ENCODE results near the gene MFSD1.

The MFSD1 gene

GRCh38 chr3:158819282-158819681, 17.4 kb downstream of the MFSD1 start:
- ChIA-PET CTCF (no interaction called here), POLR2A (no interaction called here)
- DNase-seq (ENCODE audit: extremely low spot score) = no peak
- TF ChIP-seq ARNT (IDR thresholded peaks at IDR 0.05) (no peak), SP1 (IDR thresholded peaks at IDR 0.05) (no peak), LEF1 (IDR thresholded peaks at IDR 0.05; ENCODE audit: borderline replicate concordance) (no peak), ELF4 (IDR thresholded peaks at IDR 0.05) (no peak), NFRKB (IDR thresholded peaks at IDR 0.05) (no peak), BHLHE40 (IDR thresholded peaks at IDR 0.05; ENCODE audit: borderline replicate concordance) (no peak)

GRCh38 chr3:158820521-158820920, 18.7 kb downstream of the MFSD1 start:
- TF ChIP-seq PKNOX1 (IDR thresholded peaks at IDR 0.05) (no peak), HDGF (IDR thresholded peaks at IDR 0.05; ENCODE audit: borderline replicate concordance) (no peak), L3MBTL2 (conservative IDR thresholded peaks at IDR 0.05) (no peak), BHLHE40 (IDR thresholded peaks at IDR 0.05; ENCODE audit: borderline replicate concordance) (no peak), NFRKB (IDR thresholded peaks at IDR 0.05) (no peak), SUZ12 (IDR thresholded peaks at IDR 0.05) (no peak), FOXA1 (IDR thresholded peaks at IDR 0.05) (no peak), ELF4 (IDR thresholded peaks at IDR 0.05) (no peak), SP1 (IDR thresholded peaks at IDR 0.05) (no peak), LEF1 (IDR thresholded peaks at IDR 0.05; ENCODE audit: borderline replicate concordance) (no peak), TARDBP (IDR thresholded peaks at IDR 0.05) (no peak)
- ChIA-PET POLR2A (no interaction called here), CTCF (no interaction called here)
- no peak for DNase-seq (ENCODE audit: extremely low spot score)

GRCh38 chr3:158821847-158822246, 20.0 kb downstream of the MFSD1 start:
- TF ChIP-seq FOXM1 (IDR thresholded peaks at IDR 0.05; ENCODE audit: borderline replicate concordance) (no peak), SUZ12 (IDR thresholded peaks at IDR 0.05) (no peak), FOXK2 (IDR thresholded peaks at IDR 0.05) (no peak), FOXA1 (IDR thresholded peaks at IDR 0.05) (no peak), NFRKB (IDR thresholded peaks at IDR 0.05) (no peak), HDGF (IDR thresholded peaks at IDR 0.05; ENCODE audit: borderline replicate concordance) (no peak), L3MBTL2 (conservative IDR thresholded peaks at IDR 0.05) (no peak), ARNT (IDR thresholded peaks at IDR 0.05) (no peak), PKNOX1 (IDR thresholded peaks at IDR 0.05) (no peak), LEF1 (IDR thresholded peaks at IDR 0.05; ENCODE audit: borderline replicate concordance) (no peak), ELF4 (IDR thresholded peaks at IDR 0.05) (no peak), ZNF384 (IDR thresholded peaks at IDR 0.05) (no peak), TARDBP (IDR thresholded peaks at IDR 0.05) (no peak), SP1 (IDR thresholded peaks at IDR 0.05) (no peak), CTBP1 (IDR thresholded peaks at IDR 0.05; ENCODE audit: borderline replicate concordance) (no peak), BHLHE40 (IDR thresholded peaks at IDR 0.05; ENCODE audit: borderline replicate concordance) (no peak)
- ChIA-PET CTCF (no interaction called here), POLR2A (no interaction called here)
- no peak for DNase-seq (ENCODE audit: extremely low spot score)

- DNase-seq (ENCODE audit: extremely low spot score) = no peak
- ChIA-PET CTCF (no interaction called here), POLR2A (no interaction called here)
- no peak for TF ChIP-seq FOXA1 (IDR thresholded peaks at IDR 0.05)
- no peak for TF ChIP-seq NFRKB (IDR thresholded peaks at IDR 0.05)
- TF ChIP-seq TARDBP (IDR thresholded peaks at IDR 0.05) = no peak
- no peak for TF ChIP-seq BHLHE40 (IDR thresholded peaks at IDR 0.05; ENCODE audit: borderline replicate concordance)
- TF ChIP-seq CTBP1 (IDR thresholded peaks at IDR 0.05; ENCODE audit: borderline replicate concordance) = no peak
- TF ChIP-seq FOXM1 (IDR thresholded peaks at IDR 0.05; ENCODE audit: borderline replicate concordance) = no peak
- TF ChIP-seq LEF1 (IDR thresholded peaks at IDR 0.05; ENCODE audit: borderline replicate concordance) = no peak
- TF ChIP-seq PKNOX1 (IDR thresholded peaks at IDR 0.05) = no peak
- no peak for TF ChIP-seq ARNT (IDR thresholded peaks at IDR 0.05)
- no peak for TF ChIP-seq HDGF (IDR thresholded peaks at IDR 0.05; ENCODE audit: borderline replicate concordance)
- no peak for TF ChIP-seq SUZ12 (IDR thresholded peaks at IDR 0.05)
- TF ChIP-seq FOXK2 (IDR thresholded peaks at IDR 0.05) = no peak
- TF ChIP-seq ELF4 (IDR thresholded peaks at IDR 0.05) = no peak
- no peak for TF ChIP-seq ZNF384 (IDR thresholded peaks at IDR 0.05)
- no peak for TF ChIP-seq L3MBTL2 (conservative IDR thresholded peaks at IDR 0.05)
- TF ChIP-seq SP1 (IDR thresholded peaks at IDR 0.05) = no peak
Measured at GRCh38 chr3:158823426-158823825, 21.6 kb downstream of the MFSD1 start.

- DNase-seq (ENCODE audit: extremely low spot score) = no peak
- ChIA-PET CTCF (no interaction called here), POLR2A (no interaction called here)
- no peak for TF ChIP-seq BHLHE40 (IDR thresholded peaks at IDR 0.05; ENCODE audit: borderline replicate concordance)
Measured at GRCh38 chr3:158827773-158828172, 25.9 kb downstream of the MFSD1 start.

- no peak for DNase-seq (ENCODE audit: extremely low spot score)
- POLR2A ChIA-PET = no interaction called here
- CTCF ChIA-PET = no interaction called here
- no peak for TF ChIP-seq ELF4 (IDR thresholded peaks at IDR 0.05)
- no peak for TF ChIP-seq BHLHE40 (IDR thresholded peaks at IDR 0.05; ENCODE audit: borderline replicate concordance)
- no peak for TF ChIP-seq L3MBTL2 (conservative IDR thresholded peaks at IDR 0.05)
- no peak for TF ChIP-seq SP1 (IDR thresholded peaks at IDR 0.05)
- no peak for TF ChIP-seq ARNT (IDR thresholded peaks at IDR 0.05)
- TF ChIP-seq LEF1 (IDR thresholded peaks at IDR 0.05; ENCODE audit: borderline replicate concordance) = no peak
- no peak for TF ChIP-seq NFRKB (IDR thresholded peaks at IDR 0.05)
- no peak for TF ChIP-seq CTBP1 (IDR thresholded peaks at IDR 0.05; ENCODE audit: borderline replicate concordance)
- no peak for TF ChIP-seq FOXM1 (IDR thresholded peaks at IDR 0.05; ENCODE audit: borderline replicate concordance)
- no peak for TF ChIP-seq HDGF (IDR thresholded peaks at IDR 0.05; ENCODE audit: borderline replicate concordance)
- no peak for TF ChIP-seq ZNF384 (IDR thresholded peaks at IDR 0.05)
- TF ChIP-seq SUZ12 (IDR thresholded peaks at IDR 0.05) = no peak
- TF ChIP-seq FOXA1 (IDR thresholded peaks at IDR 0.05) = no peak
Measured at GRCh38 chr3:158830391-158830790, 28.5 kb downstream of the MFSD1 start.

All from HEK293T (cell line).